Measurements from ENCODE around the gene MAN1A2. TPM values are rescaled to one million over a fixed set of nuclear protein-coding genes. Genes with fewer than 3 reads are reported as not detected.

The MAN1A2 gene
- total RNA-seq, 1 donor from 2014 or later, result 23.3 TPM

DNA sequence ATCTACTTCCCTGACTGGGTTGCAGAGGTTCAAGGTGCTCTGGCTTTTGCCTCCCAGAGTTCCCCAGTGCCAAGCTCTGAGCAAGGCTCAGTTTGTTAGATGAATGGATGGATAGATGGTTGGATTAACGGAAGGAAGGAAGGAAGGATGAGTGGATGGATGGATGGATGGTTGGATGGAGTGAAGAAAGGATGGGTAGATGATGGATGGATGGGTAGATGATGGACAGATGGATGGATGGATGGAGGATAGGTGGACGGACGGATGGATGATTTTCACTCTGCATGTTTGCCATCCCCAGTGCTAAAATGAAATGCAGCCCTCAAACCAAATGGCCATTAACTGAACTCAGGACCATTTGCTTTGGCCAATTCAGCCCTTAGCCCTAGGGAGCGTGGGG, 211.2 kb downstream of the MAN1A2 start:
- DNase-seq, result no peak
- no peaks in the 10 kb centered on the region for H3K36me3 ChIP-seq
- no peaks in the 10 kb centered on the region for H3K4me1 ChIP-seq
- intact Hi-C loops (cut with micrococcal nuclease), result no loop called here
- no peak overlapping the region for H3K4me3 ChIP-seq
- H3K27ac ChIP-seq (replicated peaks), result no peak overlapping the region
- H3K9me3 ChIP-seq (replicated peaks), result no peaks in the 10 kb centered on the region
- no peaks in the 10 kb centered on the region for H3K27me3 ChIP-seq (ENCODE audit: low read depth)
- TF ChIP-seq, protein P1, sequence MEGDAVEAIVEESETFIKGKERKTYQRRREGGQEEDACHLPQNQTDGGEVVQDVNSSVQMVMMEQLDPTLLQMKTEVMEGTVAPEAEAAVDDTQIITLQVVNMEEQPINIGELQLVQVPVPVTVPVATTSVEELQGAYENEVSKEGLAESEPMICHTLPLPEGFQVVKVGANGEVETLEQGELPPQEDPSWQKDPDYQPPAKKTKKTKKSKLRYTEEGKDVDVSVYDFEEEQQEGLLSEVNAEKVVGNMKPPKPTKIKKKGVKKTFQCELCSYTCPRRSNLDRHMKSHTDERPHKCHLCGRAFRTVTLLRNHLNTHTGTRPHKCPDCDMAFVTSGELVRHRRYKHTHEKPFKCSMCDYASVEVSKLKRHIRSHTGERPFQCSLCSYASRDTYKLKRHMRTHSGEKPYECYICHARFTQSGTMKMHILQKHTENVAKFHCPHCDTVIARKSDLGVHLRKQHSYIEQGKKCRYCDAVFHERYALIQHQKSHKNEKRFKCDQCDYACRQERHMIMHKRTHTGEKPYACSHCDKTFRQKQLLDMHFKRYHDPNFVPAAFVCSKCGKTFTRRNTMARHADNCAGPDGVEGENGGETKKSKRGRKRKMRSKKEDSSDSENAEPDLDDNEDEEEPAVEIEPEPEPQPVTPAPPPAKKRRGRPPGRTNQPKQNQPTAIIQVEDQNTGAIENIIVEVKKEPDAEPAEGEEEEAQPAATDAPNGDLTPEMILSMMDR (IDR thresholded peaks at IDR 0.05; ENCODE audit: borderline replicate concordance), result no peak

Other genes starting within 250 kb of the MAN1A2 start
- 13.0 TPM for gene TRIM45, start 245.7 kb upstream of the MAN1A2 start, total RNA-seq
- gene VTCN1, start 156.5 kb upstream of the MAN1A2 start, total RNA-seq, result not detected
- 14.9 TPM for gene TENT5C, start 238.6 kb downstream of the MAN1A2 start, total RNA-seq

All from left ventricle myocardium inferior (tissue), 1 donor.